HT1080 (cell line): ENCODE measurements around the gene RNF166. TPM values are rescaled to one million over a fixed set of nuclear protein-coding genes. Genes with fewer than 3 reads are reported as not detected.
"Not testable (repeated sequence)": the region's sequence is repeated elsewhere in the genome, so short reads cannot be mapped to it uniquely, and the experiment has no call there.

Experiments
- DNase-seq: peaks from one replicate; pipeline ENCODE4 v3.0.0-alpha.2; 2015; ENCODE audit warnings: low read depth
- total RNA-seq: library from RNA; depleted of rRNA; stranded (reverse); fragments of >200 nt; shearing (Covaris generic); gene quantifications from 2 replicates; pipeline ENCODE4 v1.2.3, GENCODE V29; 2014

Gene RNF166
- total RNA-seq, 1 experiment from 2014 or later = 31.9 TPM

- no peak for DNase-seq
These were observed 29.5 kb downstream of the RNF166 start for GRCh38 chr16:88676502-88677242.

GRCh38 chr16:88673716-88674379 lies 32.4 kb downstream of the RNF166 start:
- DNase-seq = no peak

- no peak for DNase-seq
These were observed 33.4 kb downstream of the RNF166 start for GRCh38 chr16:88672776-88673175.

- no peak for DNase-seq
These were observed 34.4 kb downstream of the RNF166 start for GRCh38 chr16:88671806-88672205.

- no peak for DNase-seq
These were observed 36.2 kb downstream of the RNF166 start for GRCh38 chr16:88669980-88670379.

GRCh38 chr16:88669493-88669892 lies 36.7 kb downstream of the RNF166 start:
- not testable (repeated sequence) for DNase-seq

GRCh38 chr16:88667461-88667860 lies 38.7 kb downstream of the RNF166 start:
- DNase-seq = peak; percentile 31

- DNase-seq = no peak
These were observed 40.6 kb downstream of the RNF166 start for GRCh38 chr16:88665570-88665969.

GRCh38 chr16:88665148-88665547 lies 41.1 kb downstream of the RNF166 start:
- no peak for DNase-seq

- peak; percentile 98 for DNase-seq
These were observed 43.2 kb downstream of the RNF166 start, which contains the start of gene MVD for GRCh38 chr16:88662843-88663606. Gene MVD (minus strand): TSS chr16:88663091. CDS start chr16:88663080, 11 bp downstream.

GRCh38 chr16:88662222-88662842 lies 43.9 kb downstream of the RNF166 start:
- DNase-seq = no peak

- DNase-seq = no peak
These were observed 44.7 kb downstream of the RNF166 start for GRCh38 chr16:88661468-88661867.

- DNase-seq = no peak
These were observed 47.0 kb downstream of the RNF166 start for GRCh38 chr16:88659160-88659559.

GRCh38 chr16:88658714-88659113 lies 47.5 kb downstream of the RNF166 start:
- no peak for DNase-seq

- no peak for DNase-seq
These were observed 48.8 kb downstream of the RNF166 start for GRCh38 chr16:88657371-88657770.

- no peak for DNase-seq
These were observed 49.8 kb downstream of the RNF166 start for GRCh38 chr16:88656291-88656980.

- DNase-seq = no peak
These were observed 50.4 kb downstream of the RNF166 start for GRCh38 chr16:88655733-88656281.

GRCh38 chr16:88655053-88655732 lies 51.0 kb downstream of the RNF166 start:
- no peak for DNase-seq

- DNase-seq = no peak
These were observed 51.7 kb downstream of the RNF166 start for GRCh38 chr16:88654363-88655052.
